PC-3 (cell line): ENCODE measurements around the gene ULK3. TPM values are rescaled to one million over a fixed set of nuclear protein-coding genes. Genes with fewer than 3 reads are reported as not detected.

Experiments
- ATAC-seq: fragments of 200-7000 bp; cut with Tn5 transposase; 2 replicates; pipeline ENCODE4 v1.9.1; 2020; ENCODE audit warnings: mild to moderate bottlenecking, moderate library complexity
- BruUV-seq: library from RNA; stranded (reverse); fragments of 400-500 nt; replicated peaks from 2 replicates; lab custom pipeline; 2021; lab: Mats Ljungman, UMichigan
- CTCF ChIA-PET: fragments of 300-600 bp; sonication (Branson Sonifier 250); formaldehyde crosslinking; loops from one replicate; lab custom pipeline; 2022; ENCODE audit warnings: antibody characterized with exemption; lab: Charles Lee
- POLR2A ChIA-PET: fragments of 300-600 bp; sonication (Branson Sonifier 250); formaldehyde crosslinking; loops from one replicate; lab custom pipeline; 2022; ENCODE audit warnings: antibody characterized with exemption; ENCODE audit not compliant: unreplicated experiment; lab: Charles Lee
- DNase-seq: peaks from one replicate; pipeline ENCODE4 v3.0.0-alpha.2; 2015
- H2AFZ ChIP-seq: fragments of 300-600 bp; sonication (generic); 2 replicates; pipeline ENCODE4 v1.6.0; 2016; ENCODE audit warnings: antibody characterized with exemption, low read length
- H3F3A ChIP-seq: fragments of 300-600 bp; sonication (generic); one replicate; pipeline ENCODE4 v1.6.0; 2017; ENCODE audit warnings: antibody characterized with exemption, low read length, control low read depth, mild to moderate bottlenecking; ENCODE audit not compliant: unreplicated experiment
- H3K27ac ChIP-seq: fragments of 300-600 bp; sonication (generic); 2 replicates; pipeline ENCODE4 v1.5.1; 2016; ENCODE audit warnings: mild to moderate bottlenecking, low read length
- H3K27me3 ChIP-seq: fragments of 300-600 bp; sonication (generic); 2 replicates; pipeline ENCODE4 v1.6.1; 2016; ENCODE audit warnings: low read length, mixed read lengths
- H3K36me3 ChIP-seq: fragments of 300-600 bp; sonication (generic); 2 replicates; pipeline ENCODE4 v1.6.1; 2016; ENCODE audit warnings: low read depth, mixed run types, low read length, mixed read lengths
- H3K4me1 ChIP-seq: fragments of 300-600 bp; sonication (generic); 2 replicates; pipeline ENCODE4 v1.5.1; 2016; ENCODE audit warnings: low read length; ENCODE audit not compliant: insufficient read depth
- H3K4me2 ChIP-seq: fragments of 300-600 bp; sonication (generic); 2 replicates; pipeline ENCODE4 v1.6.0; 2016; ENCODE audit warnings: low read length
- H3K4me3 ChIP-seq: fragments of 300-600 bp; sonication (generic); 2 replicates; pipeline ENCODE4 v1.5.1; 2016; ENCODE audit warnings: mild to moderate bottlenecking, low read length, mixed read lengths
- H3K79me2 ChIP-seq: fragments of 300-600 bp; sonication (generic); 2 replicates; pipeline ENCODE4 v1.6.1; 2017; ENCODE audit warnings: low read length, mixed read lengths
- H3K9ac ChIP-seq: fragments of 300-600 bp; sonication (generic); 2 replicates; pipeline ENCODE4 v1.6.0; 2016; ENCODE audit warnings: mild to moderate bottlenecking, low read length
- H3K9me2 ChIP-seq: fragments of 300-600 bp; sonication (generic); replicated peaks from 2 replicates; pipeline ENCODE4 v1.6.1; 2016; ENCODE audit warnings: mixed run types, low read length, mixed read lengths
- H3K9me3 ChIP-seq: fragments of 300-600 bp; sonication (generic); 2 replicates; pipeline ENCODE4 v1.6.1; 2016; ENCODE audit warnings: low read length, mixed read lengths
- H4K20me1 ChIP-seq: fragments of 300-600 bp; sonication (generic); 2 replicates; pipeline ENCODE4 v1.6.1; 2016; ENCODE audit warnings: low read length, mixed read lengths
- EZH2 ChIP-seq: fragments of 300-600 bp; sonication (generic); IDR thresholded peaks from one replicate; pipeline ENCODE4 v1.6.1; 2017; ENCODE audit warnings: antibody characterized with exemption, mild to moderate bottlenecking, low read length; ENCODE audit not compliant: unreplicated experiment
- EZH2phosphoT487 ChIP-seq: fragments of 300-600 bp; sonication (generic); IDR thresholded peaks from 2 replicates; pipeline ENCODE4 v1.6.1; 2018; ENCODE audit warnings: mild to moderate bottlenecking, antibody characterized with exemption, low read length, borderline replicate concordance
- intact Hi-C: fragments of 100-400 bp; cut with micrococcal nuclease; formaldehyde crosslinking; loops from 2 replicates; pipeline ENCODE4 v1.9.0; 2023
- total RNA-seq: library from RNA; depleted of rRNA; stranded (reverse); fragments of >200 nt; gene quantifications from 2 replicates; pipeline ENCODE4 v1.2.3, GENCODE V29; 2014
- TF ChIP-seq, protein P1 (sequence below): fragments of 300-600 bp; sonication (generic); conservative IDR thresholded peaks from 2 replicates; pipeline ENCODE4 v1.5.1; 2017; ENCODE audit warnings: antibody characterized with exemption, low read depth, mild to moderate bottlenecking, low read length

Gene ULK3
- total RNA-seq, 1 experiment from 2014 or later, result 20.3 TPM

DNA sequence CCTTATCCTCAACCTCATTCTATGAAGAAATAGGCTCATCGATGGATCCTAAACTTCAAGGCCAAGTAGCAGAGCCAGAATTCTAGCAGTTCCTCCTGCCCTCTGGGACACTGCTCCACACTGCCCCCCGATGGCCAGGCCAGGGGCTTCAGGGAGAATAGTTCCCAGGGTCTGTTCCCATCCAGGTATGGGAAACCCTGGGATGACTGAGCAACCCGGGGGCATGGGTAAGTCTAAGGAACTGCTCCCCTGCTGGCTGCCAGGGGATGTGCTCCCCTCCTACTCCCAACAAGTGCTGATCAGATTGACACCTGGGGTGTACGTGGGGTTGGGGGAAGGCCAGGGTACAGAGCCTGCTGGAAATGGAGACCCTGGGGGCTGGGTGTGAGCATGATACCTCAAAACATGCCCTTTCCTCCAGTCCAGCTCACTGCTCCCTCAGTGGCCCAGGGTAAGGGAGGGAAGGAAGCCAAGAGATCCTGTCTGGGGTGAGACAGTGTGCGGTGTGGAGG is 7.6 kb downstream of the ULK3 start:
- no peaks in the 10 kb centered on the region for H3K27me3 ChIP-seq
- ChIA-PET POLR2A (no interaction called here), CTCF (no interaction called here)
- H3F3A ChIP-seq, result no peaks in the 10 kb centered on the region
- no peaks in the 10 kb centered on the region for H3K79me2 ChIP-seq
- H3K4me3 ChIP-seq, result no peak overlapping the region
- peak; percentile 88 for DNase-seq
- H3K36me3 ChIP-seq, result no peaks in the 10 kb centered on the region
- H4K20me1 ChIP-seq, result no peaks in the 10 kb centered on the region
- H3K9me2 ChIP-seq, result no peaks in the 10 kb centered on the region
- no peaks in the 10 kb centered on the region for H3K9me3 ChIP-seq
- H3K4me2 ChIP-seq, result no peak overlapping the region
- H3K27ac ChIP-seq, result no peak overlapping the region
- peak; percentile 94 for ATAC-seq
- H2AFZ ChIP-seq, result no peak overlapping the region
- H3K9ac ChIP-seq, result no peak overlapping the region
- TF ChIP-seq EZH2phosphoT487 (no peak), EZH2 (no peak)
- TF ChIP-seq, protein P1, sequence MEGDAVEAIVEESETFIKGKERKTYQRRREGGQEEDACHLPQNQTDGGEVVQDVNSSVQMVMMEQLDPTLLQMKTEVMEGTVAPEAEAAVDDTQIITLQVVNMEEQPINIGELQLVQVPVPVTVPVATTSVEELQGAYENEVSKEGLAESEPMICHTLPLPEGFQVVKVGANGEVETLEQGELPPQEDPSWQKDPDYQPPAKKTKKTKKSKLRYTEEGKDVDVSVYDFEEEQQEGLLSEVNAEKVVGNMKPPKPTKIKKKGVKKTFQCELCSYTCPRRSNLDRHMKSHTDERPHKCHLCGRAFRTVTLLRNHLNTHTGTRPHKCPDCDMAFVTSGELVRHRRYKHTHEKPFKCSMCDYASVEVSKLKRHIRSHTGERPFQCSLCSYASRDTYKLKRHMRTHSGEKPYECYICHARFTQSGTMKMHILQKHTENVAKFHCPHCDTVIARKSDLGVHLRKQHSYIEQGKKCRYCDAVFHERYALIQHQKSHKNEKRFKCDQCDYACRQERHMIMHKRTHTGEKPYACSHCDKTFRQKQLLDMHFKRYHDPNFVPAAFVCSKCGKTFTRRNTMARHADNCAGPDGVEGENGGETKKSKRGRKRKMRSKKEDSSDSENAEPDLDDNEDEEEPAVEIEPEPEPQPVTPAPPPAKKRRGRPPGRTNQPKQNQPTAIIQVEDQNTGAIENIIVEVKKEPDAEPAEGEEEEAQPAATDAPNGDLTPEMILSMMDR, result peak; percentile 96
- BruUV-seq, result no TSS peak
- intact Hi-C loops, result loop anchor here (1.0 kb wide), 2 partner anchors 55 to 64 kb away; no protein-coding TSS in a partner anchor
- no peaks in the 10 kb centered on the region for H3K4me1 ChIP-seq

GRCh38 chr15:74833376-74834107 is 9.4 kb downstream of the ULK3 start:
- CTCF ChIA-PET, result no interaction called here
- no peak overlapping the region for H3K4me2 ChIP-seq
- intact Hi-C loops, result no loop called here

More at GRCh38 chr15:74833376-74834107, 9.4 kb downstream of the ULK3 start:
- no peak for ATAC-seq
- Histone ChIP-seq H3K9ac (no peak overlapping the region), H3F3A (no peaks in the 10 kb centered on the region), H3K4me3 (no peak overlapping the region), H3K9me2 (no peaks in the 10 kb centered on the region), H3K4me1 (peaks cover 13% of the 10 kb centered on the region), H3K27me3 (no peaks in the 10 kb centered on the region), H3K9me3 (no peaks in the 10 kb centered on the region), H3K36me3 (no peaks in the 10 kb centered on the region), H4K20me1 (no peaks in the 10 kb centered on the region), H2AFZ (no peak overlapping the region), H3K27ac (no peak overlapping the region), H3K79me2 (no peaks in the 10 kb centered on the region)
- POLR2A ChIA-PET, result no interaction called here
- no TSS peak for BruUV-seq
- TF ChIP-seq EZH2 (no peak), EZH2phosphoT487 (no peak)
- TF ChIP-seq, protein P1, result no peak
- DNase-seq, result no peak
